NCI-H1105 treated with DMSO at 0.1 percent for 48 hours (cell line): ENCODE results near the gene TPRX2.
"Not testable (repeated sequence)": the region's sequence is repeated elsewhere in the genome, so short reads cannot be mapped to it uniquely, and the experiment has no call there.

ENCODE experiments used
- DNase-seq: peaks from one replicate; lab custom pipeline; 2025; lab: John Stamatoyannopoulos, UW

The TPRX2 gene

GRCh38 chr19:47858646-47859285 is at the start of gene TPRX2:
Gene TPRX2 (plus strand): TSS chr19:47859235. CDS start chr19:47859247, 12 bp downstream.
- DNase-seq: not testable (repeated sequence)

GRCh38 chr19:47813304-47813994 is 45.6 kb upstream of the TPRX2 start:
- peak; percentile 39 for DNase-seq

- no peak for DNase-seq
These were observed 45.1 kb upstream of the TPRX2 start for GRCh38 chr19:47813995-47814328.

DNA sequence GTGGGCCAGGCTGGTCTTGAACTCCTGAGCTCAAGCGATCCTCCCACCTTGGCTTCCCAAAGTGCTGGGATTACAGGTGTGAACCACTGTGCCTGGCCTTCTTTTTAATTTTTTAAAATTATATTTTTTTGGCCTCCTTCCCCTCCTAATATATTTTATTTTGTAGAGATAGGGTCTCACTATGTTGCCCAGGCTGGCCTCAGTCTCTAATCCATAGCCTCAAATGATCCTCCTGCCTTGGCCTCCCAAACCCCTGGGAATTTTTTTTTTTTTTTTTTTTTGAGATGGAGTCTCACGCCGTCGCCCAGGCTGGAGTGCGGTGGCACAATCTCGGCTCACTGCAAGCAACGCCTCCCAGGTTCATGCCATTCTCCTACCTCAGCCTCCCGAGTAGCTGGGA is 42.8 kb upstream of the TPRX2 start:
- DNase-seq: not testable (repeated sequence)

- DNase-seq: not testable (repeated sequence)
These were observed 40.8 kb upstream of the TPRX2 start for GRCh38 chr19:47818221-47818620.

GRCh38 chr19:47819858-47820257 is 39.2 kb upstream of the TPRX2 start:
- no peak for DNase-seq

- no peak for DNase-seq
These were observed 38.6 kb upstream of the TPRX2 start for GRCh38 chr19:47820410-47820809.

DNA sequence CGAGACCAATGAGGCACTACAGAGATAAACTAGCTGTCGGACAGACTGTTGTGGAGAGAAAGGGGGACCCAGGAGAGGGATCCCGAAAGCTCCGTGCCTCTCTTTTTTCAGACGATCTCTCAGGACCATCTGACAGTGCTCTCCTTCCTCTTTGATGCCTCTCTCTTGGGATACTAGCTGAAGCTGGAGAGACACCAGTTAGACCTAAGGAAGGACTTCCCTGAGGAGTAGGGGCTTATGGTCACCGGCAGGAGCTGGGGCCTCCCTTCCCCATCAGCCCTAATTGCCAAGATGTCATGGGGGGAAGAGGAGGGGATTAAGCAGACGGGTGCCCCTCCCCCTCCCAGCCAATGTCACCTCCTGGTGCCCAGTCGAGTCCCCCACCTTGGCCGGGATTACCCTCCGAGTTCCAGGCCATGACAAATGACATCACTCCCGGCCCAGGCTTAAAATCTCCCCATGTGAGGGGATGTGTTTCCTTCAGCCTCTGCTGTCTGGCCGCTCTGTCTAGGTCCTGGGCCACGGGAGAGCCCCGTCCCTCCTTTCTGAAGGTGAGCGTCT is 37.5 kb upstream of the TPRX2 start, which contains the start of gene CRX:
Gene CRX, plus strand, starts transcription at position 478 of the 561 bp plus-strand sequence. CDS start 12,507 bp downstream, outside the sequence.
- DNase-seq: no peak

GRCh38 chr19:47824396-47824795 is 34.6 kb upstream of the TPRX2 start:
- DNase-seq: no peak

DNA sequence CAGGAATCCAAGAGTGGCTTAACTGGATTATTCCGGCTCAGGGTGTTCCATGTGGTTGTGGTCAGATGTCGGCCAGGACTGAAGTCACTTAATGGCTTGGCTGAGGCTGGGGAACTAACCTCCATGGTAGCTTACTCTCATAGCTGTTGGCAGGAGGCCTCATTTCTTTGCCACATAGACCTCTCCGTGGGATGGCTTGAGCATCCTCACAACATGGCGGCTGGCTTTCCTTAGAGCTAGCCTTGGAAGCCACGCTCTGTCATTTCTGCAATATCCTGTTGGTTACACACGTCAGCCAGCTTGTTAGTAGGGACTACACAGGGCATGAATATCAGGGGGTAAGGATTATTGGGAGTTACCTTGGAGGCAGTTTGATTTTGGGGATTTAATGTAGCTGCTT is 32.2 kb upstream of the TPRX2 start:
- DNase-seq: no peak

DNA sequence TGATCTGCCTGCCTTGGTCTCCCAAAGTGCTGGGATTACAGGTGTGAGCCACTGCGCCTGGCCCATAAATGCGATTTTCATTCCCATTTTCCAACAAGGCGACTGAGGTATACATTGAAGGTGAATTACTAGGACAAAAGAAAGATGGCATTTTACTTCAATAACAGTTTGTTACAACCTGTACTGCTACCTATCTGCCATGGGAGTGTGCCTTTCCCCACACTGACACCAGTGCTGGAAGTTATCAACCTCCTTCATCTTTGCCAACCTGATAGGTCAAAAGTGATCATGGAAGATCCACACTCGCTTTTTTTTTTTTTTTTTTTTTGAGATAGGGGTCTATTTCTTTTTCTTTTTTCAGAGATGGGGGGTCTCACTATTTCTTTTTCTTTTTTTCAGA is 26.3 kb upstream of the TPRX2 start:
- DNase-seq: no peak

DNA sequence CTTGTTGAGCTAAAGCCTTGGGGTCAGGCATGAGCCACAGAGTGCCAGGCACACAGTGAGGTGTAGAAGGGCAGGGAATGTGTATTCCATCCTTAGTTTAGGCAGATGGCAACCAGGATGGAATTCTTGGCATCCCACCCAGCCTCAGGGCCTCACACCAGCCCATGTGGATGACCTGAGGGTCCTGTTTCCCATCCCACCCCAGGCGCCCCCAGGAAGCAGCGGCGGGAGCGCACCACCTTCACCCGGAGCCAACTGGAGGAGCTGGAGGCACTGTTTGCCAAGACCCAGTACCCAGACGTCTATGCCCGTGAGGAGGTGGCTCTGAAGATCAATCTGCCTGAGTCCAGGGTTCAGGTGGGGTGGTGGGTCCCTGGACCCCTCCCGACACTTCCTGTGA is 23.0 kb upstream of the TPRX2 start:
- no peak for DNase-seq

- no peak for DNase-seq
These were observed 19.6 kb upstream of the TPRX2 start for GRCh38 chr19:47839411-47839810.

DNA sequence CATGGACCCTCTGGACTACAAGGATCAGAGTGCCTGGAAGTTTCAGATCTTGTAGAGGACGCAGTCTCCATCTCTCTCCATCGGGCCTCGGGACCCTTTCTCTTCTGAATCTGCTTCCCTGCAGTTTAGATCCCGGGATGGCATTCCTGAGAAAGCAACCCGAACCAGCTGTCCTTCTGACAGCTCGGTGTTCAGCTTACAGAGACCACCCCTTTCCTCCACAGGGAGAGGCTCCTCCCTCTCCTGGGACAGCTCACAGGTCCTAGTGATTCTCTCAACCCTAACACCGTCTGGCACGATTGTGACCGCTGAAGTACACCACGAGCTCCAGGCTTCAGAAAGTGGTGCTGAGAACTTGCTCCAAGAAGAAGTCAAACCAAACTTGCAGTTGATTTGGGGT is 19.1 kb upstream of the TPRX2 start:
- DNase-seq: no peak

- no peak for DNase-seq
These were observed 16.1 kb upstream of the TPRX2 start for GRCh38 chr19:47842941-47843340.

DNA sequence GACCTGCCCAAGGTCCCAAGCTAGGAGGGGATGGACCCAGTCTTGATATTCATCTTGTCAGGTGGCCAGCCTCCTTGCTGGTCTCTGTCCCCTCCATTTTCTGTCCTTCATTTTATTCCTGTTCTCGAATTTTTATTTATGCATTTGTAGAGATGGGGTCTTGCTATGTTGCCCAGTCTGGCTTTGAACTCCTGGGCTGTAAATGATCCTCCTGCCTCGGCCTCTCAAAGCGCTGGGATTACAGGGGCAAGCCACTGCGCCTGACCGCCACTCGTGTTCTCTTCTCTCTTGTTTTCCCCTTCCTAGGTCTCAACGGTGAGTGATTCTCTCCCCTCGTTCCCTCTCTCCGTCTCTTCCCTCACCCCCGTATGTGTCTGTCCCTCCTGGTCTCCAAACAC is 10.6 kb upstream of the TPRX2 start:
- no peak for DNase-seq

GRCh38 chr19:47848823-47849473 is 10.1 kb upstream of the TPRX2 start:
- no peak for DNase-seq

- DNase-seq: no peak
These were observed 6.0 kb upstream of the TPRX2 start for GRCh38 chr19:47853003-47853402.

GRCh38 chr19:47854459-47854858 is 4.6 kb upstream of the TPRX2 start:
- DNase-seq: no peak

- DNase-seq: not testable (repeated sequence)
These were observed 804 bp upstream of the TPRX2 start for GRCh38 chr19:47858231-47858630.

- not testable (repeated sequence) for DNase-seq
These were observed 803 bp downstream of the TPRX2 start for GRCh38 chr19:47859838-47860237.

- DNase-seq: no peak
These were observed 1.7 kb downstream of the TPRX2 start for GRCh38 chr19:47860602-47861297.
